ENCODE data around the gene FOXP2. TPM values are rescaled to one million over a fixed set of nuclear protein-coding genes. Genes with fewer than 3 reads are reported as not detected.

Gene FOXP2
- total and polyA plus RNA-seq, 9 of the 15 experiments (the other 6 are each of a cell fraction or from before 2014, with no cell fraction given), result not detected

DNA sequence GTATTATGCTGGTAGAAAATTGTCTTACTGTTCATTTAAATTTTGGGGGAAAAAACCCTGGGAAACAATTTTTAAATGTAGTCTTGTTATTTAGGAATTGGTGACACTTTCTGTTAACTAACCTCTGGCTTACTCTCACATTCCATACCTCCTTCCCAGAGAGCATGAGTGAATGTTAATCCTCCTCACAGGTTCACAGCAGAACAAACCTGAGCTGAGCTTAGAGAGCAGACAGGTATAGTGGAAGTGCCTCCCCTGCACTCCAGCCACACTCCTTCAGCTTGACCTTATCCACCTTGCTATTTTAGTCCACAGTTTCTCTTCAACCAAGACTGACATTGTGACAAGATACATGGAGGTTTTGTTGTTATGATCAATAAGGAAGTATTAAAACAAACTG is 235.9 kb downstream of the FOXP2 start:
- CTCF ChIA-PET (ENCODE audit: low intra/inter-chr PET ratio), result no interaction called here
- POLR2A ChIA-PET, result no interaction called here
- Histone ChIP-seq H3K9me3 (replicated peaks; ENCODE audit: control insufficient read depth, insufficient read depth, low read depth, low read length) (no peaks in the 10 kb centered on the region), H3K9me1 (ENCODE audit: control insufficient read depth, insufficient read depth, low read length) (no peaks in the 10 kb centered on the region), H2AFZ (ENCODE audit: low read depth, low read length) (no peak overlapping the region), H3K4me2 (ENCODE audit: insufficient read depth, low read length) (no peak overlapping the region), H3K27ac (ENCODE audit: extremely low read depth, low read depth, low read length) (no peak overlapping the region), H4K20me1 (replicated peaks; ENCODE audit: control insufficient read depth, insufficient read depth, low read length) (no peaks in the 10 kb centered on the region), H3K79me2 (ENCODE audit: control insufficient read depth, insufficient read depth, low read length) (no peaks in the 10 kb centered on the region), H3K36me3 (ENCODE audit: control insufficient read depth, insufficient read depth, low read length) (no peaks in the 10 kb centered on the region), H3K4me3 (no peak overlapping the region), H3K9ac (ENCODE audit: insufficient read depth in 1 of 2, low read depth in 2 of 2, low read length in 2 of 2) (no peak overlapping the region), H3K4me1 (replicated peaks in 1 of 2; ENCODE audit: control insufficient read depth in 2 of 2, insufficient read depth in 2 of 2, low read length in 2 of 2) (no peaks in the 10 kb centered on the region), H3K27me3 (ENCODE audit: control insufficient read depth in 2 of 2, insufficient read depth in 2 of 2, low read length in 2 of 2) (no peaks in the 10 kb centered on the region)
- FAIRE-seq, result no peak
- in situ Hi-C loops (cut with MboI) (no loop called here), intact Hi-C loops (cut with micrococcal nuclease) (no loop called here)
- no peak for DNase-seq (ENCODE audit: extremely low read depth in 1 of 4, low spot score in 3 of 4)
- no TSS peak for BruUV-seq (replicated peaks)
- no peak for ATAC-seq
- TF ChIP-seq RUNX1 (IDR thresholded peaks at IDR 0.05; ENCODE audit: low read depth) (no peak), HNRNPL (IDR thresholded peaks at IDR 0.05; ENCODE audit: low read depth, low read length) (no peak), TAF7 (tag; IDR thresholded peaks at IDR 0.05) (no peak), ZNF217 (CRISPR knock-in tag; IDR thresholded peaks at IDR 0.05) (no peak), CEBPB (tag; IDR thresholded peaks at IDR 0.05) (no peak), ZNF143 (CRISPR knock-in tag; IDR thresholded peaks at IDR 0.05) (no peak)

DNA sequence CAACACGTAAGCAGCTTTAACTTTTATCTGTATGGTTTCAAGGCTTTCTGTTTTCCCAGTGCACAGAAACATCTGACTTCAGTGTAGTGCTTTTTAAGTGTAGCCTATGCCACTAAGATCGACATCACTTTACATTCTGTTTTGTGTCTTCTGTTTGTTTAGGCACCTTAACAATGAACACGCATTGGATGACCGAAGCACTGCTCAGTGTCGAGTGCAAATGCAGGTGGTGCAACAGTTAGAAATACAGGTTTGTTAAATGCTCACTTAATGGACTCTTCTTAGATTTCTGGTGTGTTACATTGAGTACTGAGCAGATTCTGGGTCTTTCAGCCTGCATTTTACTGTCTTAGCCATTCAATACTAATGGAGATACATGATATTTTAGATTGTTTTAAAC is 237.4 kb downstream of the FOXP2 start:
- POLR2A ChIA-PET, result no interaction called here
- no peak for FAIRE-seq

More for the DNA sequence above, 237.4 kb downstream of the FOXP2 start:
- Histone ChIP-seq H3K27ac (ENCODE audit: extremely low read depth, low read depth, low read length) (no peak overlapping the region), H3K79me2 (ENCODE audit: control insufficient read depth, insufficient read depth, low read length) (no peaks in the 10 kb centered on the region), H3K4me1 (replicated peaks in 1 of 2; ENCODE audit: control insufficient read depth in 2 of 2, insufficient read depth in 2 of 2, low read length in 2 of 2) (no peaks in the 10 kb centered on the region), H3K9me3 (replicated peaks; ENCODE audit: control insufficient read depth, insufficient read depth, low read depth, low read length) (no peaks in the 10 kb centered on the region), H3K36me3 (ENCODE audit: control insufficient read depth, insufficient read depth, low read length) (no peaks in the 10 kb centered on the region), H2AFZ (ENCODE audit: low read depth, low read length) (no peak overlapping the region), H3K9me1 (ENCODE audit: control insufficient read depth, insufficient read depth, low read length) (no peaks in the 10 kb centered on the region), H3K9ac (ENCODE audit: insufficient read depth in 1 of 2, low read depth in 2 of 2, low read length in 2 of 2) (no peak overlapping the region), H3K4me2 (ENCODE audit: insufficient read depth, low read length) (no peak overlapping the region), H4K20me1 (replicated peaks; ENCODE audit: control insufficient read depth, insufficient read depth, low read length) (no peaks in the 10 kb centered on the region), H3K4me3 (no peak overlapping the region), H3K27me3 (ENCODE audit: control insufficient read depth in 2 of 2, insufficient read depth in 2 of 2, low read length in 2 of 2) (no peaks in the 10 kb centered on the region)
- in situ Hi-C loops (cut with MboI) (no loop called here), intact Hi-C loops (cut with micrococcal nuclease) (no loop called here)
- CTCF ChIA-PET (ENCODE audit: low intra/inter-chr PET ratio), result no interaction called here
- 0% methylated on average over 5 of the region's 5 CpGs for WGBS (ENCODE audit: insufficient coverage, low coverage, missing lambda C conversion rate)
- DNase-seq (ENCODE audit: extremely low read depth in 1 of 4, low spot score in 3 of 4) (no peak), ATAC-seq (no peak)
- no TSS peak for BruUV-seq (replicated peaks)
- no peak for TF ChIP-seq ZNF561 (CRISPR knock-in tag; conservative IDR thresholded peaks at IDR 0.05)
- no peak for TF ChIP-seq ZNF507 (tag; conservative IDR thresholded peaks at IDR 0.05)
- no peak for TF ChIP-seq PHF8 (IDR thresholded peaks at IDR 0.05; ENCODE audit: borderline replicate concordance, low read length)
- TF ChIP-seq, protein P1, sequence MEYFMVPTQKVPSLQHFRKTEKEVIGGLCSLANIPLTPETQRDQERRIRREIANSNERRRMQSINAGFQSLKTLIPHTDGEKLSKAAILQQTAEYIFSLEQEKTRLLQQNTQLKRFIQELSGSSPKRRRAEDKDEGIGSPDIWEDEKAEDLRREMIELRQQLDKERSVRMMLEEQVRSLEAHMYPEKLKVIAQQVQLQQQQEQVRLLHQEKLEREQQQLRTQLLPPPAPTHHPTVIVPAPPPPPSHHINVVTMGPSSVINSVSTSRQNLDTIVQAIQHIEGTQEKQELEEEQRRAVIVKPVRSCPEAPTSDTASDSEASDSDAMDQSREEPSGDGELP (CRISPR knock-in tag; IDR thresholded peaks at IDR 0.05; ENCODE audit: borderline replicate concordance), result no peak
- no peak for TF ChIP-seq SMARCE1 (IDR thresholded peaks at IDR 0.05)
- TF ChIP-seq, protein P2, sequence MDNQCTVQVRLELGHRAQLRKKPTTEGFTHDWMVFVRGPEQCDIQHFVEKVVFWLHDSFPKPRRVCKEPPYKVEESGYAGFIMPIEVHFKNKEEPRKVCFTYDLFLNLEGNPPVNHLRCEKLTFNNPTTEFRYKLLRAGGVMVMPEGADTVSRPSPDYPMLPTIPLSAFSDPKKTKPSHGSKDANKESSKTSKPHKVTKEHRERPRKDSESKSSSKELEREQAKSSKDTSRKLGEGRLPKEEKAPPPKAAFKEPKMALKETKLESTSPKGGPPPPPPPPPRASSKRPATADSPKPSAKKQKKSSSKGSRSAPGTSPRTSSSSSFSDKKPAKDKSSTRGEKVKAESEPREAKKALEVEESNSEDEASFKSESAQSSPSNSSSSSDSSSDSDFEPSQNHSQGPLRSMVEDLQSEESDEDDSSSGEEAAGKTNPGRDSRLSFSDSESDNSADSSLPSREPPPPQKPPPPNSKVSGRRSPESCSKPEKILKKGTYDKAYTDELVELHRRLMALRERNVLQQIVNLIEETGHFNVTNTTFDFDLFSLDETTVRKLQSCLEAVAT (IDR thresholded peaks at IDR 0.05), result no peak
- TF ChIP-seq CBFA2T2 (conservative IDR thresholded peaks at IDR 0.05), result no peak
- TF ChIP-seq RFX7 (CRISPR knock-in tag; IDR thresholded peaks at IDR 0.05), result no peak
- no peak for TF ChIP-seq OTX1 (CRISPR knock-in tag; IDR thresholded peaks at IDR 0.05)
